Ovary (tissue), 9 donors: ENCODE measurements around the gene ZSCAN21. TPM values are rescaled to one million over a fixed set of nuclear protein-coding genes. Genes with fewer than 3 reads are reported as not detected.

Experiments
- DNase-seq, 5 donors: peaks; one replicate each; pipeline ENCODE4 v3.0.0-alpha.2; 2019 to 2020
- H3K27ac ChIP-seq, 2 donors: fragments of 200-600 bp; one replicate each; pipeline versions ENCODE4 v1.5.1 to v1.8.0; 2019 to 2022
- H3K27me3 ChIP-seq: fragments of 200-600 bp; one replicate; pipeline ENCODE4 v1.8.0; 2022
- H3K36me3 ChIP-seq: fragments of 200-600 bp; sonication (generic); one replicate; pipeline ENCODE4 v1.5.1; 2019
- H3K4me1 ChIP-seq: one replicate; pipeline ENCODE4 v1.8.1; 2013; ENCODE audit warnings: mild to moderate bottlenecking, moderate library complexity; ENCODE audit not compliant: insufficient read depth
- H3K4me3 ChIP-seq: fragments of 200-600 bp; sonication (generic); one replicate; pipeline ENCODE4 v1.5.1; 2017
- H3K9me3 ChIP-seq, 2 donors: fragments of 200-600 bp in 1 of 2; sonication (generic) in 1 of 2; one replicate each; pipeline versions ENCODE4 v1.5.1 to v1.8.1; 2013 to 2019; ENCODE audit warnings: mild to moderate bottlenecking in 1 of 2, moderate library complexity in 1 of 2
- CTCF ChIP-seq, 3 donors: fragments of 450-650 bp in 2 of 3; fragments of 200-600 bp in 1 of 3; IDR thresholded peaks; one replicate each; pipeline versions ENCODE4 v1.5.1 to v1.8.0; 2016 to 2022; ENCODE audit warnings: antibody characterized with exemption in 3 of 3, mild to moderate bottlenecking in 1 of 3
- EP300 ChIP-seq: sonication (generic); formaldehyde crosslinking; IDR thresholded peaks from one replicate; pipeline ENCODE4 v1.6.1; 2017; ENCODE audit warnings: antibody characterized with exemption
- POLR2A ChIP-seq: fragments of 450-650 bp; IDR thresholded peaks from one replicate; pipeline ENCODE4 v1.6.1; 2017; ENCODE audit warnings: antibody characterized with exemption, mild to moderate bottlenecking, moderate library complexity
- WGBS, 3 donors: extraction: QIAGEN DNeasy Blood & Tissue Kit in 1 of 3; methylation state at CpG; one replicate each; pipeline versions ENCODE4 v1.1.5 to v1.1.7; 2013 to 2017; 5-methylcytosine and 5-hydroxymethylcytosine counted together
- intact Hi-C, 4 donors: fragments of 100-400 bp; cut with DNase I; formaldehyde crosslinking; loops; one replicate each; pipeline versions ENCODE4 v1.11.0 to v1.15.1; 2022 to 2023
- polyA plus RNA-seq, 2 donors: library from polyadenylated mRNA; stranded (reverse); fragments of 200-250 nt in 1 of 2; fragments of 350-450 nt in 1 of 2; fragmentation: Illumina TruSeq in 1 of 2; extraction: RNeasy Lipid Tissue Mini Kit (QIAGEN cat#74804) in 1 of 2; gene quantifications; one replicate each; pipeline ENCODE4 v1.2.3, GENCODE V29; 2013 to 2014
- total RNA-seq, 7 donors: library from RNA; depleted of rRNA in 2 of 7; stranded (reverse); fragments of >200 nt in 2 of 7; fragmentation: NEBNext Ultra II Directional in 3 of 7; extraction: Animal tissue kit (Norgen Biotek cat#: 25700) in 3 of 7; gene quantifications; one replicate each; pipeline versions ENCODE4 v1.1.0 to v1.2.4, GENCODE V29; 2016 to 2023
- donor health status: DM: no; HTN: no; CAD: no; lungs with moderate emphysema.
- donor health status: DM: no; HTN: no; CAD: no.
- donor health status: Bipolar disorder and iron deficiency.
- donor health status: DM: yes; HTN: yes; CAD: no.
- donor health status: DM: no; HTN: no; CAD: no.
- donor health status: DM: yes; HTN: yes; CAD: no.

ZSCAN21 gene
- total and polyA plus RNA-seq, 9 donors: 9.2 to 16.2 (median 12.3) TPM

DNA sequence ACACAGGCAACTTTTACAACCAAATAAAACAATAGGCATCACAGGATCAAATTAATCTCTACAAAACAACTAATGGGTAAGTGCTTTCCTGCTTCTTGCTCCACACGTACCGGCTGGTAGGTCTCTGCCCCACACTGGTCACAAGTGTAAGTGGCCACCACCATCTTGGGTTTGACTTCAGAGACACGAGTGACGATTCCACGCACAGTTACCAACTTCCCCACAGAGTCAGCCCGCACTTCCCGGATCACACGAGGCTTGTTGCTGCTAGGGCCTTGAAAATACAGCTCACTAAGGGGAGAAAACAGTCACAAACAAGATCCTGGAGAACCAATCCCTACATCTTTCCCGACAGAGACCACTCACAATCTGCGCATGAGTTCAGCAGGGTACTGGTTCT is 49.3 kb downstream of the ZSCAN21 start:
- H3K36me3 ChIP-seq: no peaks in the 10 kb centered on the region
- no peak overlapping the region for H3K4me3 ChIP-seq
- WGBS, 3 donors: 64 to 76% (median 67%) methylated on average over 10 of the region's 10 CpGs
- intact Hi-C loops: no loop called here
- no peaks in the 10 kb centered on the region for H3K4me1 ChIP-seq
- no peak overlapping the region for H3K27ac ChIP-seq
- TF ChIP-seq EP300 (no peak), POLR2A (no peak), CTCF (IDR thresholded peaks at IDR 0.05) (no peak)
- no peaks in the 10 kb centered on the region for H3K27me3 ChIP-seq
- no peaks in the 10 kb centered on the region for H3K9me3 ChIP-seq
- DNase-seq: no peak

DNA sequence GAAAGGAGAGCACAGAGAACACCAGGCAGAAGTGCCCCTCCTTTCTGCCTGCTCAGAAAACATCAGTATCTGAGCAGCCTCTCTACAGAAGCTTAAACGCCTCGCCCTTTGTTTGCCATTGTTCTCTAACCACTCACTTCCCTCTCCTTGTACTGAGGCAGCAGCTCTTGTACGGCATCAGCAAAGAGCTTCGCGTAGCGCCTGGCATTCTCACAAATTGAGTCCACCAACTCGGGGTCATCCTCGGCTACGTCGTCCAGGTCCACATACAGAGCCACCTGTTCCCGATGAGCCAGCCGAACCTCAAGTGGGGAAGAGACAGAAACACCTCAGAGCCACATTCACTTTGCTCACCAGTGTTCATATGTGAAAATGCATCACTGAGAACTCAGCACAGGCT is 49.9 kb downstream of the ZSCAN21 start:
- DNase-seq: no peak
- Histone ChIP-seq H3K4me1 (no peaks in the 10 kb centered on the region), H3K27me3 (no peaks in the 10 kb centered on the region), H3K9me3 (no peaks in the 10 kb centered on the region), H3K36me3 (no peaks in the 10 kb centered on the region), H3K27ac (peak overlapping the region in 1 of 2 donors; percentile 91), H3K4me3 (peak overlapping the region; percentile 85)
- 19 to 48% (median 22%) methylated on average over 12 of the region's 12 CpGs for WGBS, 3 donors
- TF ChIP-seq POLR2A: no peak
- TF ChIP-seq CTCF (IDR thresholded peaks at IDR 0.05): no peak
- no peak for TF ChIP-seq EP300
- intact Hi-C loops: no loop called here

- intact Hi-C loops: no loop called here
- H3K9me3 ChIP-seq: no peaks in the 10 kb centered on the region
- peak; percentile 95 to 98 (median 96) for DNase-seq
- H3K4me1 ChIP-seq: no peaks in the 10 kb centered on the region
- peak overlapping the region; percentile 85 for H3K4me3 ChIP-seq
- H3K27ac ChIP-seq: peak overlapping the region; percentile 78 to 91
- H3K36me3 ChIP-seq: no peaks in the 10 kb centered on the region
- WGBS, 3 donors: 0 to 1% (median 0%) methylated on average over 40 to 61 of the region's 61 CpGs
- no peak for TF ChIP-seq CTCF (IDR thresholded peaks at IDR 0.05)
- peak; percentile 34 for TF ChIP-seq POLR2A
- H3K27me3 ChIP-seq: no peaks in the 10 kb centered on the region
Measured at GRCh38 chr7:100100420-100101015, 50.9 kb downstream of the ZSCAN21 start.

- peak; percentile 97 to 98 (median 98) for DNase-seq
- no peaks in the 10 kb centered on the region for H3K4me1 ChIP-seq
- TF ChIP-seq POLR2A (peak; percentile 5), EP300 (no peak)
- no peaks in the 10 kb centered on the region for H3K27me3 ChIP-seq
- peak within 1 kb of the TSS; percentile 85 for H3K4me3 ChIP-seq
- no peaks in the 10 kb centered on the region for H3K9me3 ChIP-seq
- intact Hi-C loops: no loop called here
- 0 to 1% (median 0%) methylated on average over 75 to 80 of the region's 80 CpGs for WGBS, 3 donors
- peak within 1 kb of the TSS; percentile 78 to 91 for H3K27ac ChIP-seq
- H3K36me3 ChIP-seq: no peaks in the 10 kb centered on the region
Measured at GRCh38 chr7:100101016-100101862, 51.7 kb downstream of the ZSCAN21 start, which contains the start of the genes AP4M1 and MCM7. TSS of gene AP4M1 (plus strand) at chr7:100101643. CDS start at chr7:100101715, 72 bp downstream. TSS of gene MCM7 (minus strand) at chr7:100101397. CDS start at chr7:100101294, 103 bp downstream.
